Endothelial cell of umbilical vein (primary cell): ENCODE data around the gene TNFRSF1A. TPM values are rescaled to one million over a fixed set of nuclear protein-coding genes. Genes with fewer than 3 reads are reported as not detected.

Experiments used
- BruUV-seq: library from RNA; stranded (reverse); fragments of 400-500 nt; replicated peaks from 2 replicates; lab custom pipeline; 2021; lab: Mats Ljungman, UMichigan
- CTCF ChIA-PET: fragments of 300-600, 350-600 bp; sonication (Branson Sonifier 250); formaldehyde crosslinking; loops from one replicate; lab custom pipeline; 2021; ENCODE audit warnings: antibody characterized with exemption, inconsistent platforms; lab: Charles Lee
- POLR2A ChIA-PET: fragments of 300-600, 350-600 bp; sonication (Branson Sonifier 250); formaldehyde crosslinking; loops from one replicate; lab custom pipeline; 2021; ENCODE audit warnings: antibody characterized with exemption, inconsistent platforms; lab: Charles Lee
- DNase-seq: peaks from one replicate; pipeline ENCODE4 v3.0.0-alpha.2; 2011; ENCODE audit warnings: low read depth, low spot score
- FAIRE-seq: peaks from 2 replicates; lab custom pipeline; 2011; peaks lifted over from hg19 to GRCh38; lab: Jason Lieb, UNC
- H2AFZ ChIP-seq: 2 replicates; pipeline ENCODE4 v1.6.0; 2012; ENCODE audit warnings: low read depth, low read length, control low read depth, inconsistent platforms
- H3K27ac ChIP-seq: 2 replicates; pipeline ENCODE4 v1.5.1; 2011; ENCODE audit warnings: low read depth, mild to moderate bottlenecking, control low read depth, low read length, moderate library complexity; ENCODE audit not compliant: insufficient read depth
- H3K27me3 ChIP-seq, 2 experiments: 2 replicates each; pipeline versions ENCODE4 v1.6.0 to v1.6.1; 2011; ENCODE audit warnings: low read length in 2 of 2, mixed read lengths in 1 of 2; ENCODE audit not compliant: control insufficient read depth in 2 of 2, insufficient read depth in 2 of 2
- H3K36me3 ChIP-seq, 2 experiments: 2 replicates in 1 of 2; 3 replicates in 1 of 2; pipeline ENCODE4 v1.5.1; 2011; ENCODE audit warnings: low read length in 2 of 2, mild to moderate bottlenecking in 1 of 2, moderate library complexity in 1 of 2; ENCODE audit not compliant: control insufficient read depth in 2 of 2, insufficient read depth in 2 of 2; ENCODE audit errors: extremely low read depth in 1 of 2
- H3K4me1 ChIP-seq: 3 replicates; pipeline ENCODE4 v1.5.1; 2011; ENCODE audit warnings: mild to moderate bottlenecking, low read length; ENCODE audit not compliant: control insufficient read depth, insufficient read depth; ENCODE audit errors: extremely low read depth
- H3K4me2 ChIP-seq: 2 replicates; pipeline ENCODE4 v1.6.1; 2011; ENCODE audit warnings: low read length, control low read depth, mixed read lengths; ENCODE audit not compliant: insufficient read depth
- H3K4me3 ChIP-seq, 3 experiments: fragments of 200-600 bp in 1 of 3; sonication (generic), shearing (Covaris generic) in 1 of 3; replicated peaks in 1 of 3; 2 replicates each; pipeline ENCODE4 v1.5.1; 2011 to 2016; ENCODE audit warnings: control low read depth in 3 of 3, low read length in 3 of 3, mild to moderate bottlenecking in 2 of 3, inconsistent platforms in 1 of 3, low read depth in 1 of 3, moderate library complexity in 1 of 3; ENCODE audit not compliant: insufficient read depth in 1 of 3
- H3K79me2 ChIP-seq: 2 replicates; pipeline ENCODE4 v1.6.0; 2012; ENCODE audit warnings: low read length, inconsistent platforms; ENCODE audit not compliant: control insufficient read depth, insufficient read depth
- H3K9ac ChIP-seq: replicated peaks from 2 replicates; pipeline ENCODE3; 2011; ENCODE audit warnings: low read length, control low read depth; ENCODE audit not compliant: insufficient read depth; ENCODE audit errors: extremely low read depth
- H3K9me1 ChIP-seq: replicated peaks from 3 replicates; pipeline ENCODE4 v1.6.0; 2011; ENCODE audit warnings: mild to moderate bottlenecking, low read length; ENCODE audit not compliant: control insufficient read depth, insufficient read depth; ENCODE audit errors: extremely low read depth
- H3K9me3 ChIP-seq: replicated peaks from 2 replicates; pipeline ENCODE4 v1.5.1; 2012; ENCODE audit warnings: low read length, inconsistent platforms; ENCODE audit not compliant: control insufficient read depth, insufficient read depth
- H4K20me1 ChIP-seq: replicated peaks from 2 replicates; pipeline ENCODE3; 2011; ENCODE audit warnings: mild to moderate bottlenecking, low read length; ENCODE audit not compliant: control insufficient read depth, insufficient read depth; ENCODE audit errors: extremely low read depth
- EZH2 ChIP-seq: IDR thresholded peaks from 2 replicates; pipeline ENCODE4 v1.6.1; 2012; ENCODE audit warnings: borderline replicate concordance, low read depth, mild to moderate bottlenecking, moderate library complexity, low read length, inconsistent platforms; ENCODE audit not compliant: severe bottlenecking
- GATA2 ChIP-seq: IDR thresholded peaks from 2 replicates; pipeline ENCODE4 v1.7.0; 2011; ENCODE audit warnings: low read depth, mild to moderate bottlenecking, moderate library complexity, mixed read lengths, low read length; ENCODE audit not compliant: insufficient read length, insufficient read depth
- POLR2A ChIP-seq: IDR thresholded peaks from 2 replicates; pipeline ENCODE4 v1.6.1; 2012; ENCODE audit warnings: low read depth, mild to moderate bottlenecking, control low read depth, low read length
- dilution Hi-C: fragments of 300-500 bp; cut with MboI; formaldehyde crosslinking; loops from one replicate; pipeline ENCODE4 v1.15.0; 2019; ENCODE audit warnings: low sequenced_read_pairs; ENCODE audit not compliant: extremely low pct_ligation_motif_present
- intact Hi-C: fragments of 100-400 bp; cut with micrococcal nuclease; formaldehyde crosslinking; loops from one replicate; pipeline ENCODE4 v1.10.0; 2022
- polyA plus RNA-seq, 4 experiments: library from polyadenylated mRNA; depleted of rRNA in 3 of 4; stranded (reverse) in 3 of 4; unstranded in 1 of 4; fragments of >200 nt; gene quantifications; 2 replicates each; pipeline versions ENCODE4 v1.2.1 to v1.2.3, GENCODE V29; 2011 to 2012; ENCODE audit warnings: missing spikeins in 1 of 4
- total RNA-seq: library from RNA; stranded (reverse); gene quantifications from 2 replicates; pipeline ENCODE4 v1.2.3, GENCODE V29; 2021
- TF ChIP-seq, protein P1 (sequence below): IDR thresholded peaks from 2 replicates; pipeline ENCODE4 v1.6.1; 2011; ENCODE audit not compliant: insufficient read depth, insufficient read length

Gene TNFRSF1A
- total and polyA plus RNA-seq, 2 donors (not counting 3 experiments of a cell fraction or from before 2014, with no cell fraction given): 86.5 to 98.2 TPM

- TF ChIP-seq GATA2 (peak; percentile 99), POLR2A (no peak), EZH2 (no peak)
- no TSS peak for BruUV-seq
- FAIRE-seq: no peak
- Histone ChIP-seq H3K27ac (peak overlapping the region; percentile 80), H3K27me3 (no peaks in the 10 kb centered on the region), H3K4me2 (peak overlapping the region; percentile 48), H3K9me3 (no peaks in the 10 kb centered on the region), H3K4me1 (peaks cover 36% of the 10 kb centered on the region), H2AFZ (no peak overlapping the region), H3K9ac (peak overlapping the region; percentile 54), H3K4me3 (no peak overlapping the region), H3K9me1 (no peaks in the 10 kb centered on the region), H4K20me1 (no peaks in the 10 kb centered on the region), H3K36me3 (peaks cover 2 to 5% of the 10 kb centered on the region in 2 experiments), H3K79me2 (no peaks in the 10 kb centered on the region)
- ChIA-PET POLR2A (interaction anchor here (0.9 to 1.6 kb wide), 5 partner anchors 12 to 147 kb away, joined by 3 to 11 read pairs (median 6); partner anchors contain the start of gene VAMP1), CTCF (interaction anchor here (0.7 to 2.6 kb wide), 28 partner anchors 8 to 577 kb away, joined by 3 to 40 read pairs (median 7); partner anchors contain the start of genes LTBR, PLEKHG6, TNFRSF1A and VAMP1)
- no peak for DNase-seq
- intact Hi-C loops: loop anchor here (1.0 to 2.0 kb wide), 11 partner anchors 9 to 212 kb away; partner anchors contain the start of genes GAPDH, LTBR, TAPBPL and VAMP1
- dilution Hi-C loops: no loop called here
Measured at GRCh38 chr12:6322969-6323339, 18.9 kb downstream of the TNFRSF1A start.

- no peak overlapping the region for H3K4me3 ChIP-seq
- no peaks in the 10 kb centered on the region for H3K27me3 ChIP-seq
- no peak overlapping the region for H3K9ac ChIP-seq
- H3K79me2 ChIP-seq: no peaks in the 10 kb centered on the region
- DNase-seq: peak; percentile 63
- TF ChIP-seq, protein P1, sequence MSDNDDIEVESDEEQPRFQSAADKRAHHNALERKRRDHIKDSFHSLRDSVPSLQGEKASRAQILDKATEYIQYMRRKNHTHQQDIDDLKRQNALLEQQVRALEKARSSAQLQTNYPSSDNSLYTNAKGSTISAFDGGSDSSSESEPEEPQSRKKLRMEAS: no peak
- peak; percentile 7 for TF ChIP-seq POLR2A
- no peak for FAIRE-seq
- intact Hi-C loops (loop anchor here (2.0 kb wide), 5 partner anchors 38 to 212 kb away; partner anchors contain the start of genes GAPDH and VAMP1), dilution Hi-C loops (no loop called here)
- no TSS peak for BruUV-seq
- peaks cover 0 to 2% of the 10 kb centered on the region in 2 experiments for H3K36me3 ChIP-seq
- ChIA-PET POLR2A (interaction anchor here (1.1 to 1.6 kb wide), 4 partner anchors 12 to 148 kb away, joined by 3 to 11 read pairs (median 6); partner anchors contain the start of gene VAMP1), CTCF (interaction anchor here (0.7 to 2.6 kb wide), 23 partner anchors 7 to 576 kb away, joined by 3 to 40 read pairs (median 8); partner anchors contain the start of genes LTBR, TNFRSF1A, VAMP1 and VWF)
- peak overlapping the region; percentile 48 for H3K4me2 ChIP-seq
- peaks cover 36% of the 10 kb centered on the region for H3K4me1 ChIP-seq
- no peaks in the 10 kb centered on the region for H4K20me1 ChIP-seq
- peak overlapping the region; percentile 80 for H3K27ac ChIP-seq
- no peak overlapping the region for H2AFZ ChIP-seq
- no peaks in the 10 kb centered on the region for H3K9me1 ChIP-seq
- H3K9me3 ChIP-seq: no peaks in the 10 kb centered on the region
Measured at GRCh38 chr12:6322352-6322751, 19.5 kb downstream of the TNFRSF1A start.
